Measurements from ENCODE around the gene TEKTIP1.

Gene TEKTIP1

GRCh38 chr19:3546119-3546518 is 7.1 kb downstream of the TEKTIP1 start:
- Histone ChIP-seq H3K9me3 (ENCODE audit: control insufficient read depth, low read length) (no peaks in the 10 kb centered on the region), H3K27me3 (replicated peaks; ENCODE audit: control insufficient read depth, insufficient read depth, low read length) (no peaks in the 10 kb centered on the region), H3K4me3 (ENCODE audit: low read length) (no peak overlapping the region), H3K36me3 (ENCODE audit: control insufficient read depth, insufficient read depth, low read length, severe bottlenecking) (peaks cover 41% of the 10 kb centered on the region), H3K4me1 (ENCODE audit: control insufficient read depth, insufficient read depth, low read length) (no peaks in the 10 kb centered on the region), H3K9ac (ENCODE audit: low read length) (no peak overlapping the region)
- no peak for DNase-seq (ENCODE audit: low read depth)

- H3K27me3 ChIP-seq (replicated peaks; ENCODE audit: control insufficient read depth, insufficient read depth, low read length) = no peaks in the 10 kb centered on the region
- no peaks in the 10 kb centered on the region for H3K9me3 ChIP-seq (ENCODE audit: control insufficient read depth, low read length)
- DNase-seq (ENCODE audit: low read depth) = peak; percentile 33
- H3K9ac ChIP-seq (ENCODE audit: low read length) = no peak overlapping the region
- H3K36me3 ChIP-seq (ENCODE audit: control insufficient read depth, insufficient read depth, low read length, severe bottlenecking) = peaks cover 38% of the 10 kb centered on the region
- no peaks in the 10 kb centered on the region for H3K4me1 ChIP-seq (ENCODE audit: control insufficient read depth, insufficient read depth, low read length)
- no peak overlapping the region for H3K4me3 ChIP-seq (ENCODE audit: low read length)
These were observed 8.3 kb downstream of the TEKTIP1 start for GRCh38 chr19:3547301-3547731.

GRCh38 chr19:3547767-3548282 is 8.9 kb downstream of the TEKTIP1 start:
- peaks cover 37% of the 10 kb centered on the region for H3K36me3 ChIP-seq (ENCODE audit: control insufficient read depth, insufficient read depth, low read length, severe bottlenecking)

GRCh38 chr19:3548606-3549005 is 9.6 kb downstream of the TEKTIP1 start:
- peaks cover 37% of the 10 kb centered on the region for H3K36me3 ChIP-seq (ENCODE audit: control insufficient read depth, insufficient read depth, low read length, severe bottlenecking)
- no peaks in the 10 kb centered on the region for H3K9me3 ChIP-seq (ENCODE audit: control insufficient read depth, low read length)
- DNase-seq (ENCODE audit: low read depth) = no peak
- H3K4me3 ChIP-seq (ENCODE audit: low read length) = no peak overlapping the region
- H3K9ac ChIP-seq (ENCODE audit: low read length) = no peak overlapping the region
- H3K27me3 ChIP-seq (replicated peaks; ENCODE audit: control insufficient read depth, insufficient read depth, low read length) = no peaks in the 10 kb centered on the region
- H3K4me1 ChIP-seq (ENCODE audit: control insufficient read depth, insufficient read depth, low read length) = peaks cover 8% of the 10 kb centered on the region

More at GRCh38 chr19:3547767-3548282, 8.9 kb downstream of the TEKTIP1 start:
- Histone ChIP-seq H3K27me3 (replicated peaks; ENCODE audit: control insufficient read depth, insufficient read depth, low read length) (no peaks in the 10 kb centered on the region), H3K4me1 (ENCODE audit: control insufficient read depth, insufficient read depth, low read length) (peaks cover 4% of the 10 kb centered on the region), H3K9ac (ENCODE audit: low read length) (no peak overlapping the region), H3K4me3 (ENCODE audit: low read length) (no peak overlapping the region), H3K9me3 (ENCODE audit: control insufficient read depth, low read length) (no peaks in the 10 kb centered on the region)
- no peak for DNase-seq (ENCODE audit: low read depth)

GRCh38 chr19:3549816-3550215 is 10.8 kb downstream of the TEKTIP1 start:
- peaks cover 8% of the 10 kb centered on the region for H3K4me1 ChIP-seq (ENCODE audit: control insufficient read depth, insufficient read depth, low read length)
- no peak overlapping the region for H3K4me3 ChIP-seq (ENCODE audit: low read length)
- DNase-seq (ENCODE audit: low read depth) = no peak
- H3K27me3 ChIP-seq (replicated peaks; ENCODE audit: control insufficient read depth, insufficient read depth, low read length) = no peaks in the 10 kb centered on the region
- H3K9ac ChIP-seq (ENCODE audit: low read length) = no peak overlapping the region
- peaks cover 34% of the 10 kb centered on the region for H3K36me3 ChIP-seq (ENCODE audit: control insufficient read depth, insufficient read depth, low read length, severe bottlenecking)
- H3K9me3 ChIP-seq (ENCODE audit: control insufficient read depth, low read length) = no peaks in the 10 kb centered on the region

- Histone ChIP-seq H3K9ac (ENCODE audit: low read length) (no peak overlapping the region), H3K9me3 (ENCODE audit: control insufficient read depth, low read length) (no peaks in the 10 kb centered on the region), H3K27me3 (replicated peaks; ENCODE audit: control insufficient read depth, insufficient read depth, low read length) (no peaks in the 10 kb centered on the region), H3K36me3 (ENCODE audit: control insufficient read depth, insufficient read depth, low read length, severe bottlenecking) (peaks cover 25% of the 10 kb centered on the region), H3K4me1 (ENCODE audit: control insufficient read depth, insufficient read depth, low read length) (peaks cover 18% of the 10 kb centered on the region), H3K4me3 (ENCODE audit: low read length) (no peak overlapping the region)
- DNase-seq (ENCODE audit: low read depth) = no peak
These were observed 12.2 kb downstream of the TEKTIP1 start for GRCh38 chr19:3550947-3551791.

GRCh38 chr19:3551792-3552095 is 12.8 kb downstream of the TEKTIP1 start:
- Histone ChIP-seq H3K9ac (ENCODE audit: low read length) (no peak overlapping the region), H3K4me1 (ENCODE audit: control insufficient read depth, insufficient read depth, low read length) (peaks cover 22% of the 10 kb centered on the region), H3K27me3 (replicated peaks; ENCODE audit: control insufficient read depth, insufficient read depth, low read length) (no peaks in the 10 kb centered on the region), H3K36me3 (ENCODE audit: control insufficient read depth, insufficient read depth, low read length, severe bottlenecking) (peaks cover 21% of the 10 kb centered on the region), H3K9me3 (ENCODE audit: control insufficient read depth, low read length) (no peaks in the 10 kb centered on the region), H3K4me3 (ENCODE audit: low read length) (no peak overlapping the region)
- DNase-seq (ENCODE audit: low read depth) = no peak

GRCh38 chr19:3554254-3555083 is 15.5 kb downstream of the TEKTIP1 start:
- H3K4me1 ChIP-seq (ENCODE audit: control insufficient read depth, insufficient read depth, low read length) = peaks cover 27% of the 10 kb centered on the region
- no peak for DNase-seq (ENCODE audit: low read depth)

GRCh38 chr19:3555653-3556422 is 16.9 kb downstream of the TEKTIP1 start:
- Histone ChIP-seq H3K9me3 (ENCODE audit: control insufficient read depth, low read length) (no peaks in the 10 kb centered on the region), H3K4me1 (ENCODE audit: control insufficient read depth, insufficient read depth, low read length) (peaks cover 27% of the 10 kb centered on the region), H3K9ac (ENCODE audit: low read length) (peak overlapping the region; percentile 89), H3K27me3 (replicated peaks; ENCODE audit: control insufficient read depth, insufficient read depth, low read length) (no peaks in the 10 kb centered on the region), H3K4me3 (ENCODE audit: low read length) (peak overlapping the region; percentile 92), H3K36me3 (ENCODE audit: control insufficient read depth, insufficient read depth, low read length, severe bottlenecking) (peaks cover 4% of the 10 kb centered on the region)
- peak; percentile 14 for DNase-seq (ENCODE audit: low read depth)

More at GRCh38 chr19:3554254-3555083, 15.5 kb downstream of the TEKTIP1 start:
- H3K36me3 ChIP-seq (ENCODE audit: control insufficient read depth, insufficient read depth, low read length, severe bottlenecking) = peaks cover 7% of the 10 kb centered on the region
- no peak overlapping the region for H3K9ac ChIP-seq (ENCODE audit: low read length)
- no peaks in the 10 kb centered on the region for H3K9me3 ChIP-seq (ENCODE audit: control insufficient read depth, low read length)
- H3K4me3 ChIP-seq (ENCODE audit: low read length) = no peak overlapping the region
- H3K27me3 ChIP-seq (replicated peaks; ENCODE audit: control insufficient read depth, insufficient read depth, low read length) = no peaks in the 10 kb centered on the region

GRCh38 chr19:3556423-3556977 is 17.5 kb downstream of the TEKTIP1 start:
- Histone ChIP-seq H3K4me3 (ENCODE audit: low read length) (peak overlapping the region; percentile 92), H3K36me3 (ENCODE audit: control insufficient read depth, insufficient read depth, low read length, severe bottlenecking) (no peaks in the 10 kb centered on the region), H3K27me3 (replicated peaks; ENCODE audit: control insufficient read depth, insufficient read depth, low read length) (no peaks in the 10 kb centered on the region), H3K9me3 (ENCODE audit: control insufficient read depth, low read length) (no peaks in the 10 kb centered on the region), H3K9ac (ENCODE audit: low read length) (peak overlapping the region; percentile 89), H3K4me1 (ENCODE audit: control insufficient read depth, insufficient read depth, low read length) (peaks cover 27% of the 10 kb centered on the region)
- no peak for DNase-seq (ENCODE audit: low read depth)

Data from adipocyte (in vitro differentiated cells).